K562 (cell line): Measurements from ENCODE around the gene CBFA2T2. TPM values are rescaled to one million over a fixed set of nuclear protein-coding genes. Genes with fewer than 3 reads are reported as not detected.

ENCODE experiments used
- ATAC-seq: fragments of 200-7000 bp; cut with Tn5 transposase; 3 replicates; pipeline ENCODE4 v1.9.1; 2020; ENCODE audit warnings: moderate library complexity
- BruUV-seq: library from RNA; stranded (reverse); fragments of 400-500 nt; replicated peaks from 2 replicates; lab custom pipeline; 2021; lab: Mats Ljungman, UMichigan
- CTCF ChIA-PET: fragments of 300-600 bp; formaldehyde crosslinking; extraction: SDS; loops from one replicate; lab custom pipeline; 2021; ENCODE audit warnings: low intra/inter-chr PET ratio; lab: Yijun Ruan, JAX
- POLR2A ChIA-PET: fragments of 300-600, 350-650 bp; sonication (Branson Sonifier 250); formaldehyde crosslinking; extraction: SDS; loops from one replicate; lab custom pipeline; 2021; ENCODE audit warnings: antibody characterized with exemption, inconsistent platforms; lab: Yijun Ruan, JAX
- DNase-seq, 4 experiments: peaks; one replicate each; pipeline versions ENCODE4 v3.0.0 to v3.0.0-alpha.2; 2011 to 2018; ENCODE audit warnings: low spot score in 3 of 4, mixed read lengths in 3 of 4; ENCODE audit errors: extremely low read depth in 1 of 4
- FAIRE-seq: peaks from 2 replicates; lab custom pipeline; 2011; peaks lifted over from hg19 to GRCh38; lab: Jason Lieb, UNC
- H2AFZ ChIP-seq: 2 replicates; pipeline ENCODE4 v1.6.0; 2011; ENCODE audit warnings: low read depth, low read length, control low read depth, inconsistent platforms
- H3K27ac ChIP-seq: fragments of 200-600 bp; 3 replicates; pipeline ENCODE4 v1.8.0; 2011; ENCODE audit warnings: low read depth, mild to moderate bottlenecking, control low read depth, inconsistent platforms, low read length, moderate library complexity, mixed read lengths; ENCODE audit errors: extremely low read depth
- H3K27me3 ChIP-seq, 2 experiments: fragments of 300-600 bp in 1 of 2; 2 replicates in 1 of 2; 3 replicates in 1 of 2; pipeline versions ENCODE4 v1.6.0 to v1.8.0; 2011; ENCODE audit warnings: inconsistent platforms in 2 of 2, low read length in 2 of 2, mild to moderate bottlenecking in 1 of 2, mixed read lengths in 1 of 2, moderate library complexity in 1 of 2; ENCODE audit not compliant: control insufficient read depth in 2 of 2, insufficient read depth in 2 of 2
- H3K36me3 ChIP-seq: fragments of 300-600 bp; 3 replicates; pipeline ENCODE4 v1.8.0; 2011; ENCODE audit warnings: mild to moderate bottlenecking, low read length, inconsistent platforms; ENCODE audit not compliant: control insufficient read depth, insufficient read depth
- H3K4me1 ChIP-seq, 2 experiments: fragments of 200-600 bp in 1 of 2; replicated peaks in 1 of 2; 2 replicates in 1 of 2; 3 replicates in 1 of 2; pipeline versions ENCODE4 v1.5.1 to v1.8.0; 2011; ENCODE audit warnings: inconsistent platforms in 2 of 2, low read length in 2 of 2, mild to moderate bottlenecking in 1 of 2, mixed read lengths in 1 of 2, moderate library complexity in 1 of 2; ENCODE audit not compliant: control insufficient read depth in 2 of 2, insufficient read depth in 2 of 2
- H3K4me2 ChIP-seq: 2 replicates; pipeline ENCODE4 v1.6.1; 2011; ENCODE audit warnings: low read length, control low read depth, inconsistent platforms, mixed read lengths; ENCODE audit not compliant: insufficient read depth
- H3K4me3 ChIP-seq: fragments of 200-600 bp; sonication (generic), shearing (Covaris generic); 2 replicates; pipeline ENCODE4 v1.5.1; 2016; ENCODE audit warnings: control low read depth, inconsistent platforms
- H3K79me2 ChIP-seq: fragments of 200-600 bp; 3 replicates; pipeline ENCODE4 v1.8.0; 2011; ENCODE audit warnings: low read length, inconsistent platforms; ENCODE audit not compliant: control insufficient read depth, insufficient read depth
- H3K9ac ChIP-seq, 2 experiments: 2 replicates each; pipeline versions ENCODE4 v1.6.0 to v1.6.1; 2011; ENCODE audit warnings: low read depth in 2 of 2, low read length in 2 of 2, control low read depth in 1 of 2, inconsistent platforms in 1 of 2, mild to moderate bottlenecking in 1 of 2, mixed read lengths in 1 of 2; ENCODE audit not compliant: insufficient read depth in 1 of 2
- H3K9me1 ChIP-seq: one replicate; pipeline ENCODE4 v1.6.0; 2011; ENCODE audit warnings: inconsistent platforms, mild to moderate bottlenecking, low read length, moderate library complexity; ENCODE audit not compliant: control insufficient read depth, insufficient read depth
- H3K9me3 ChIP-seq: replicated peaks from 2 replicates; pipeline ENCODE4 v1.5.1; 2011; ENCODE audit warnings: low read depth, low read length, inconsistent platforms; ENCODE audit not compliant: control insufficient read depth, insufficient read depth
- H4K20me1 ChIP-seq: replicated peaks from 2 replicates; pipeline ENCODE4 v1.6.1; 2011; ENCODE audit warnings: low read length, inconsistent platforms, mixed read lengths; ENCODE audit not compliant: control insufficient read depth, insufficient read depth
- DDX20 ChIP-seq: fragments of 450-650 bp; IDR thresholded peaks from 2 replicates; pipeline ENCODE4 v1.6.1; 2016; ENCODE audit warnings: missing genetic modification characterization, low read depth, mild to moderate bottlenecking, missing compliant biosample characterization, moderate library complexity
- NBN ChIP-seq: fragments of 450-650 bp; IDR thresholded peaks from 2 replicates; pipeline ENCODE4 v1.6.1; 2016; ENCODE audit warnings: low read depth, mild to moderate bottlenecking
- RBM25 ChIP-seq: fragments of 200-400 bp; formaldehyde crosslinking; IDR thresholded peaks from 2 replicates; pipeline ENCODE4 v1.6.1; 2018; ENCODE audit warnings: low read length, low read depth, moderate library complexity; ENCODE audit not compliant: severe bottlenecking
- SETDB1 ChIP-seq: IDR thresholded peaks from one replicate; pipeline ENCODE4 v1.6.1; 2012; ENCODE audit warnings: low read length, control low read depth, inconsistent platforms
- TCF7 ChIP-seq: sonication (generic); IDR thresholded peaks from 2 replicates; pipeline ENCODE4 v1.6.1; 2016; ENCODE audit warnings: antibody characterized with exemption, borderline replicate concordance
- WGBS: fragments of 100-300 bp; shearing (Covaris generic); methylation state at CpG from one replicate; pipeline ENCODE4 v1.1.6; 2016; ENCODE audit warnings: low coverage, mixed read lengths; ENCODE audit not compliant: insufficient coverage; ENCODE audit errors: missing lambda C conversion rate; 5-methylcytosine and 5-hydroxymethylcytosine counted together
- in situ Hi-C: fragments of 300-500 bp; cut with MboI; formaldehyde crosslinking; loops from 4 replicates; pipeline ENCODE4 v1.15.0; 2018; ENCODE audit warnings: inconsistent platforms, mixed read lengths
- intact Hi-C: fragments of 100-400 bp; cut with micrococcal nuclease; formaldehyde crosslinking; loops from 2 replicates; pipeline ENCODE4 v1.14.2; 2022
- polyA plus RNA-seq, 8 experiments: library from polyadenylated mRNA; depleted of rRNA in 4 of 8; stranded (reverse) in 5 of 8; unstranded in 3 of 8; fragments of >200 nt; fragmentation: Nextera tagmentation in 2 of 8; fragmentation: Illumina TruSeq in 1 of 8; extraction: Ambion mirVana in 2 of 8; extraction: Trizol in 1 of 8; gene quantifications; 2 replicates each; pipeline versions ENCODE4 v1.2.1 to v1.2.3, GENCODE V29; 2011 to 2014; ENCODE audit warnings: inconsistent platforms in 1 of 8, missing spikeins in 1 of 8
- total RNA-seq, 7 experiments: library from RNA; depleted of rRNA in 6 of 7; stranded (reverse); fragments of >200 nt in 6 of 7; fragmentation: Illumina TruSeq in 2 of 7; extraction: Trizol in 2 of 7; gene quantifications; 2 replicates each; pipeline versions ENCODE4 v1.2.1 to v1.2.3, GENCODE V29; 2011 to 2021; ENCODE audit warnings: low replicate concordance in 1 of 7
- TF ChIP-seq, protein P1 (sequence below): sonication (generic); formaldehyde crosslinking; IDR thresholded peaks from 2 replicates; pipeline ENCODE4 v1.8.0; 2022; ENCODE audit warnings: missing genetic modification reagents, mild to moderate bottlenecking, moderate library complexity, borderline replicate concordance
- TF ChIP-seq, protein P2 (sequence below): fragments of 450-650 bp; IDR thresholded peaks from 2 replicates; pipeline ENCODE4 v1.6.1; 2018; ENCODE audit not compliant: partially characterized antibody

CBFA2T2 gene
- total and polyA plus RNA-seq, 9 of the 15 experiments (the other 6 are each of a cell fraction or from before 2014, with no cell fraction given): 0.27 to 9.6 (median 5.8) TPM

GRCh38 chr20:33681288-33681687 is 191.4 kb downstream of the CBFA2T2 start:
- H3K27me3 ChIP-seq: no peaks in the 10 kb centered on the region
- H3K4me3 ChIP-seq: no peak overlapping the region
- TF ChIP-seq DDX20 (no peak), RBM25 (peak; percentile 59), TCF7 (no peak), SETDB1 (no peak)
- peak overlapping the region in 1 of 2 experiments; percentile 29; a peak in 1 of 4 replicates for H3K9ac ChIP-seq
- H3K79me2 ChIP-seq: peaks cover 35% of the 10 kb centered on the region
- H2AFZ ChIP-seq: no peak overlapping the region
- BruUV-seq: no TSS peak
- POLR2A ChIA-PET: interaction anchor here (0.6 to 2.2 kb wide), 6 partner anchors 8 to 1033 kb away, joined by 3 to 11 read pairs (median 6); partner anchors contain the start of genes ACTL10 and ZNF341
- no peaks in the 10 kb centered on the region for H3K9me1 ChIP-seq
- H4K20me1 ChIP-seq: peaks cover 28% of the 10 kb centered on the region; the same call in 1 of the 2 replicates
- peaks cover 52% of the 10 kb centered on the region; the same call in 2 of the 3 replicates for H3K36me3 ChIP-seq
- DNase-seq: no peak
- peaks cover 9 to 46% of the 10 kb centered on the region in 2 experiments for H3K4me1 ChIP-seq
- H3K4me2 ChIP-seq: no peak overlapping the region
- FAIRE-seq: no peak
- CTCF ChIA-PET: no interaction called here
- ATAC-seq: no peak
- 70% methylated on average over 5 of the region's 5 CpGs for WGBS
- intact Hi-C loops: no loop called here
- no peaks in the 10 kb centered on the region for H3K9me3 ChIP-seq
- in situ Hi-C loops: no loop called here
- no peak overlapping the region for H3K27ac ChIP-seq

- Histone ChIP-seq H4K20me1 (peaks cover 28% of the 10 kb centered on the region; the same call in 1 of the 2 replicates), H3K4me2 (no peak overlapping the region), H3K79me2 (peaks cover 35% of the 10 kb centered on the region), H3K27me3 (no peaks in the 10 kb centered on the region), H3K36me3 (peaks cover 47% of the 10 kb centered on the region; the same call in 2 of the 3 replicates), H3K4me3 (no peak overlapping the region), H3K27ac (no peak overlapping the region), H2AFZ (no peak overlapping the region), H3K4me1 (peaks cover 12 to 45% of the 10 kb centered on the region in 2 experiments), H3K9me1 (no peaks in the 10 kb centered on the region), H3K9ac (peak overlapping the region in 1 of 2 experiments; percentile 80; a peak in 2 of 4 replicates), H3K9me3 (no peaks in the 10 kb centered on the region)
- CTCF ChIA-PET: no interaction called here
- ATAC-seq (no peak), DNase-seq (peak in 1 of 4 experiments; percentile 5), FAIRE-seq (no peak)
- WGBS: 53% methylated on average over 9 of the region's 9 CpGs
- intact Hi-C loops: no loop called here
- in situ Hi-C loops: no loop called here
- POLR2A ChIA-PET: interaction anchor here (0.6 to 2.2 kb wide), 6 partner anchors 9 to 1032 kb away, joined by 3 to 11 read pairs (median 6); partner anchors contain the start of genes ACTL10 and ZNF341
- TF ChIP-seq, protein P1, sequence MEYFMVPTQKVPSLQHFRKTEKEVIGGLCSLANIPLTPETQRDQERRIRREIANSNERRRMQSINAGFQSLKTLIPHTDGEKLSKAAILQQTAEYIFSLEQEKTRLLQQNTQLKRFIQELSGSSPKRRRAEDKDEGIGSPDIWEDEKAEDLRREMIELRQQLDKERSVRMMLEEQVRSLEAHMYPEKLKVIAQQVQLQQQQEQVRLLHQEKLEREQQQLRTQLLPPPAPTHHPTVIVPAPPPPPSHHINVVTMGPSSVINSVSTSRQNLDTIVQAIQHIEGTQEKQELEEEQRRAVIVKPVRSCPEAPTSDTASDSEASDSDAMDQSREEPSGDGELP (CRISPR knock-in tag): no peak
- TF ChIP-seq, protein P2, sequence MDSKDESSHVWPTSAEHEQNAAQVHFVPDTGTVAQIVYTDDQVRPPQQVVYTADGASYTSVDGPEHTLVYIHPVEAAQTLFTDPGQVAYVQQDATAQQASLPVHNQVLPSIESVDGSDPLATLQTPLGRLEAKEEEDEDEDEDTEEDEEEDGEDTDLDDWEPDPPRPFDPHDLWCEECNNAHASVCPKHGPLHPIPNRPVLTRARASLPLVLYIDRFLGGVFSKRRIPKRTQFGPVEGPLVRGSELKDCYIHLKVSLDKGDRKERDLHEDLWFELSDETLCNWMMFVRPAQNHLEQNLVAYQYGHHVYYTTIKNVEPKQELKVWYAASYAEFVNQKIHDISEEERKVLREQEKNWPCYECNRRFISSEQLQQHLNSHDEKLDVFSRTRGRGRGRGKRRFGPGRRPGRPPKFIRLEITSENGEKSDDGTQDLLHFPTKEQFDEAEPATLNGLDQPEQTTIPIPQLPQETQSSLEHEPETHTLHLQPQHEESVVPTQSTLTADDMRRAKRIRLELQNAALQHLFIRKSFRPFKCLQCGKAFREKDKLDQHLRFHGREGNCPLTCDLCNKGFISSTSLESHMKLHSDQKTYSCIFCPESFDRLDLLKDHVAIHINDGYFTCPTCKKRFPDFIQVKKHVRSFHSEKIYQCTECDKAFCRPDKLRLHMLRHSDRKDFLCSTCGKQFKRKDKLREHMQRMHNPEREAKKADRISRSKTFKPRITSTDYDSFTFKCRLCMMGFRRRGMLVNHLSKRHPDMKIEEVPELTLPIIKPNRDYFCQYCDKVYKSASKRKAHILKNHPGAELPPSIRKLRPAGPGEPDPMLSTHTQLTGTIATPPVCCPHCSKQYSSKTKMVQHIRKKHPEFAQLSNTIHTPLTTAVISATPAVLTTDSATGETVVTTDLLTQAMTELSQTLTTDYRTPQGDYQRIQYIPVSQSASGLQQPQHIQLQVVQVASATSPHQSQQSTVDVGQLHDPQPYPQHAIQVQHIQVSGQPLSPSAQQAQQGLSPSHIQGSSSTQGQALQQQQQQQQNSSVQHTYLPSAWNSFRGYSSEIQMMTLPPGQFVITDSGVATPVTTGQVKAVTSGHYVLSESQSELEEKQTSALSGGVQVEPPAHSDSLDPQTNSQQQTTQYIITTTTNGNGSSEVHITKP: peak; percentile 94
- TF ChIP-seq NBN: no peak
- no TSS peak for BruUV-seq
Observed at GRCh38 chr20:33681728-33682353, 191.9 kb downstream of the CBFA2T2 start.
